GM12801 (cell line): ENCODE results near the gene PRSS56.

Experiments used
- TF ChIP-seq, protein P1 (sequence below): IDR thresholded peaks from one replicate; pipeline ENCODE4 v1.5.1; 2011; ENCODE audit warnings: control low read depth; ENCODE audit not compliant: insufficient read length; ENCODE audit errors: extremely low read depth

PRSS56 gene

DNA sequence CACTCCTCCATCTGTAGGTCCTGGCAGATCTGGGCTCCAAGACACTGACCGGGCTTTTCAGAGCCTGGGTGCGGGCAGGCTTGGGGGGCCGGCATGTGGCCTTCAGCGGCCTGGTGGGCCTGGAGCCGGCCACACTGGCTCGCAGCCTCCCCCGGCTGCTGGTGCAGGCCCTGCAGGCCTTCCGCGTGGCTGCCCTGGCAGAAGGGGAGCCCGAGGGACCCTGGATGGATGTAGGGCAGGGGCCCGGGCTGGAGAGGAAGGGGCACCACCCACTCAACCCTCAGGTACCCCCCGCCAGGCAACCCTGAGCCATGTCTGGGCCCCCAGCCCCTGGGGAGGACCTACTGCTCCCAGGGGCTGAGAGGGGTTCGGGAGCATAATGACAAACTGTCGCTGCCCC, 5.0 kb downstream of the PRSS56 start:
- TF ChIP-seq, protein P1, sequence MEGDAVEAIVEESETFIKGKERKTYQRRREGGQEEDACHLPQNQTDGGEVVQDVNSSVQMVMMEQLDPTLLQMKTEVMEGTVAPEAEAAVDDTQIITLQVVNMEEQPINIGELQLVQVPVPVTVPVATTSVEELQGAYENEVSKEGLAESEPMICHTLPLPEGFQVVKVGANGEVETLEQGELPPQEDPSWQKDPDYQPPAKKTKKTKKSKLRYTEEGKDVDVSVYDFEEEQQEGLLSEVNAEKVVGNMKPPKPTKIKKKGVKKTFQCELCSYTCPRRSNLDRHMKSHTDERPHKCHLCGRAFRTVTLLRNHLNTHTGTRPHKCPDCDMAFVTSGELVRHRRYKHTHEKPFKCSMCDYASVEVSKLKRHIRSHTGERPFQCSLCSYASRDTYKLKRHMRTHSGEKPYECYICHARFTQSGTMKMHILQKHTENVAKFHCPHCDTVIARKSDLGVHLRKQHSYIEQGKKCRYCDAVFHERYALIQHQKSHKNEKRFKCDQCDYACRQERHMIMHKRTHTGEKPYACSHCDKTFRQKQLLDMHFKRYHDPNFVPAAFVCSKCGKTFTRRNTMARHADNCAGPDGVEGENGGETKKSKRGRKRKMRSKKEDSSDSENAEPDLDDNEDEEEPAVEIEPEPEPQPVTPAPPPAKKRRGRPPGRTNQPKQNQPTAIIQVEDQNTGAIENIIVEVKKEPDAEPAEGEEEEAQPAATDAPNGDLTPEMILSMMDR: no peak

DNA sequence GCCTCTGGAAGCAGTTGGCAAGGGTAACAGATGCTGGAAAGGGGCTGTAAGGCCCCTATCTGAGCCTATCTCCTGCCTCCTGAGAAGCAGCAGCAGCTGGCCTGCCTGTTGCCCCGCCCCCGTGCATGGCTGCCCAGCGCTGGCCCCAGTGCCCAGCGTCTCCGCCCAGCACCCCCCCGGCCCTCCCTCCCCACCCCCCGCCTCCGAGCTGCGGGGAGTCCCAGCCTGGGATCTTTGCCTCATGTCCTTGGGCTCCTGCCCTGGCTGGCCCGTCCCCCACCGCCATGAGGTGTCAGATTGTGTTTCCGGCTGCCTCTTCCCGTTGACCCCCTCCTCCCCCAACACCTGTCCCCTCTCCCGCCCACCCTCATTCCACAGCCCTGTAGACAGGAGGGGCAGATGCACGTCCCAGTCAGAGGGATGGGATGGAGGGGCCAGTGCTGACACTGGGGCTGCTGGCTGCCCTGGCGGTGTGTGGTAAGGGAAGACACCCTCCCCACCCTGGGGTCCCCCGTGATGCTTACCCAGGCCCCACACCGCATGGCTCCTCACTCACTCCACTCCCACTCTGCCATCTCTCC, 5.7 kb downstream of the PRSS56 start, which contains the start of gene CHRND:
Gene CHRND, plus strand, starts transcription at position 370 of the 581 bp plus-strand sequence. Its CDS starts 56 bp downstream, at position 426.
- TF ChIP-seq, protein P1: no peak

DNA sequence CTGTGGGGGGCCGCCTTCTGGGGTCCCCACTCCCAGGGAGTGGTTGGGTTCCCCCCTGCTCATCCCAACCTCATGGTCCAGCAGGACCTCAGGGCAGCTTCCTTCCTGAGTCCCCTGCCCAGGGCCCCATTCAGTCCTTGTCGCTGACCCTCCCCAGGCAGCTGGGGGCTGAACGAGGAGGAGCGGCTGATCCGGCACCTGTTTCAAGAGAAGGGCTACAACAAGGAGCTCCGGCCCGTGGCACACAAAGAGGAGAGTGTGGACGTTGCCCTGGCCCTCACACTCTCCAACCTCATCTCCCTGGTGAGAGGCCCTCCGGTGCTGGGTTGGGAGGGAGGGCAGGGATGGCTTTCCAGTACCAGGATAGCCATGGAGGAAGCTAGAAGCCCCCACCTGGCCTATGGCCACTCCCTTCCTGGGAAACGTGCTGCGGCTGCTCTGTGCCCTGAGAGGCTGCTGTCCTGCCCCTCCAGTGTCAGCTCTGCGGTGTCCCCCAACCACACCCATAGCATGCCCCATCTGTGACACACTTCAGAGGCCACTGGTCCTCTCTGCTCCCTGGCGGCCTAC, 6.3 kb downstream of the PRSS56 start:
- TF ChIP-seq, protein P1: no peak

DNA sequence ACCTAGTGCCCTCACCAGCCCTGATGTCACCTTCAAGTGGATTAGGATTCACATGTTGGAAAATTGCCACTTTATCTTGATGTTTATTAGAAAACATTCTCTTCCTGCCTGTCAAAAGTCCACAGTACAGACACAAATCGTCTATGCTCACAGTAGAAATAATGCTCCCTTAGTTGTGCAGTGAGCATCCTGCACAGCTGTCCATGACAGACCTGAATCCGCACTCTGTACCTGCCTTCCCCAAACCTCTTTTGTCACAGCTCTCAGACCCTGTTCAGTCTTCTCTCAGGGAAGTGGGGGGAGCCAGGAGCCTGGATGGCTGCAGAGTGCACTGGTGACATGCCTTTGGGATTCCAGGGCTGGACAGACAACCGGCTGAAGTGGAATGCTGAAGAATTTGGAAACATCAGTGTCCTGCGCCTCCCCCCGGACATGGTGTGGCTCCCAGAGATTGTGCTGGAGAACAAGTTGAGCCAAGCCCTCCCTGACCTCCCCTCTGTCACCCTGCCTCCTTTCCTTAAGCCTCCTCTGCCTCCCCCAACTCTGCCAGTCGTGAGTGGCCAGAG, 7.8 kb downstream of the PRSS56 start:
- TF ChIP-seq, protein P1: no peak

DNA sequence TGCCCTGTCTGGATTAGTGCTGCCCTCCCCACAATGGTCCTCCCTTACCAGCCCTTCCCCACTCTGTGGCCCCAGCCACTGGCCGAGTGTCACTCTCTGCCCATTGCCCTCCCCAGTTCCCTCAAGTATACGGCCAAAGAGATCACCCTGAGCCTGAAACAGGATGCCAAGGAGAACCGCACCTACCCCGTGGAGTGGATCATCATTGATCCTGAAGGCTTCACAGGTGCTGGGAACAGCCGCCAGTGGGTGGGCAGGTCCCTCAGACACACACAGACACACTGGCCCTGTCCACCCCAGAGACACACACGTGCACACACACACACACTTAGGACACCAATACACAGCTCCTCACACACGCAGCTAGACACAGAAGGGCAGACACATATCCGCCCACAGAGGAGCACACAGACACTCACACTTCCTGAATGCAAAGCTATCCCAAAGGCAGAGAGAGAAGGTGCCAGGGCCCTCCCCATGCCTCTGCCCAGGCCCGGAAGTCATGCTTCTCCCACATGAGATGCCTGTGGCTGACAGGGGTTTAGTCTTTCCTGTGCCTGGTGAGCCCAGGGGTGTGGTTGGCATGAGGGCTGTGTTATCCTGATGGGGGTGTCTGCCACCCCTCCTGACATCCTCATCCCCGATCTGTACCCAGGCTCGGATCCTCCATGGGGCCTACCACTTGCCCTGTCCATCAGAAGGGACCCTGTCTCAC, 8.7 kb downstream of the PRSS56 start:
- TF ChIP-seq, protein P1: no peak

DNA sequence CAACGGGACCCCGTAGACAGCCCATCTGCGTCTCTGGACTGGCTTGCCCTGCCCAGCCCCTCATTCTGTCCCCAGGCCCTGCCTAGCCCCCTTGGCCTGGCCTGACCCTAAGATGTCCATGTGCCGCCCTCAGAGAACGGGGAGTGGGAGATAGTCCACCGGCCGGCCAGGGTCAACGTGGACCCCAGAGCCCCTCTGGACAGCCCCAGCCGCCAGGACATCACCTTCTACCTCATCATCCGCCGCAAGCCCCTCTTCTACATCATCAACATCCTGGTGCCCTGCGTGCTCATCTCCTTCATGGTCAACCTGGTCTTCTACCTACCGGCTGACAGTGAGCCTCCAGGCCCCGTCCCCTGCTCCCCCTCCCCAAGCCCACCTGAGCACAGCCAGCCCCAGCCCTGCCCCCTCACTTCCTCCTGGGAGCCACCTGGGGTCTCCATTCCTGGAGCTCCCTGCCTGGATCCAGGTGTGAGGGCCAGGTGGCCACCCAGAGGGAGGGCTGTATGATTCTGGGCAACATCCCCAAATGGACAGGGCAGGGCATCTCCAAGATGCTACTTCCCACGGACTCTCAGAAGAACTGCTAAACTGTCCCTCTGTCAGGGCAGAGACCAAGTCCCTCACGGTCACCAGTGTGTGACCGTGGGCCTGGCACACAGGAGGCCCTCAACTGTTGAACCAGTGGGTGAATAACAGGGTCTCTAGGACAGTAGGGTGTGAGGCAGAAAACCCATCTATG, 9.8 kb downstream of the PRSS56 start:
- TF ChIP-seq, protein P1: no peak
